ENCODE results near the gene IGSF9. TPM values are rescaled to one million over a fixed set of nuclear protein-coding genes. Genes with fewer than 3 reads are reported as not detected.
A peak's percentile ranks its signal among the peaks of the same experiment; 100 is the strongest.

IGSF9 gene
- total RNA-seq, 1 experiment from 2014 or later, result 21.2 TPM

- H3K27me3 Mint-ChIP-seq (ENCODE audit: insufficient read depth, unreplicated experiment), result no peaks in the 10 kb centered on the region
- no TSS peak for BruUV-seq (replicated peaks)
- peaks cover 10% of the 10 kb centered on the region for H3K9me3 Mint-ChIP-seq (ENCODE audit: unreplicated experiment)
- peaks cover 6% of the 10 kb centered on the region for H3K36me3 Mint-ChIP-seq (ENCODE audit: insufficient read depth, unreplicated experiment)
- H3K27me3 ChIP-seq (replicated peaks; ENCODE audit: control insufficient read depth, insufficient read depth, low read length), result no peaks in the 10 kb centered on the region
- intact Hi-C loops (cut with micrococcal nuclease; ENCODE audit: unreplicated experiment), result loop anchor here (2.0 kb wide), 1 partner anchor 19 kb away; no protein-coding TSS in a partner anchor
- no peaks in the 10 kb centered on the region for H3K36me3 ChIP-seq (ENCODE audit: control insufficient read depth, insufficient read depth, low read length)
- no peak for DNase-seq
- POLR2A ChIA-PET, result interaction anchor here (0.6 to 0.9 kb wide), 3 partner anchors 12 to 515 kb away, joined by 3 read pairs; partner anchors contain the start of gene IGSF9
- H3K9me3 ChIP-seq, result no peaks in the 10 kb centered on the region
- H3K27ac Mint-ChIP-seq (ENCODE audit: unreplicated experiment), result no peak overlapping the region
- CTCF ChIA-PET, result interaction anchor here (0.5 to 1.9 kb wide), 3 partner anchors 12 to 50 kb away, joined by 3 to 8 read pairs (median 7); partner anchors contain the start of gene IGSF9
- no peak overlapping the region for H3K4me3 ChIP-seq (ENCODE audit: low read depth, low read length)
- no peak overlapping the region for H3K4me3 Mint-ChIP-seq (ENCODE audit: unreplicated experiment)
- H3K4me1 ChIP-seq, result peaks cover 41% of the 10 kb centered on the region
- TF ChIP-seq, protein P1, sequence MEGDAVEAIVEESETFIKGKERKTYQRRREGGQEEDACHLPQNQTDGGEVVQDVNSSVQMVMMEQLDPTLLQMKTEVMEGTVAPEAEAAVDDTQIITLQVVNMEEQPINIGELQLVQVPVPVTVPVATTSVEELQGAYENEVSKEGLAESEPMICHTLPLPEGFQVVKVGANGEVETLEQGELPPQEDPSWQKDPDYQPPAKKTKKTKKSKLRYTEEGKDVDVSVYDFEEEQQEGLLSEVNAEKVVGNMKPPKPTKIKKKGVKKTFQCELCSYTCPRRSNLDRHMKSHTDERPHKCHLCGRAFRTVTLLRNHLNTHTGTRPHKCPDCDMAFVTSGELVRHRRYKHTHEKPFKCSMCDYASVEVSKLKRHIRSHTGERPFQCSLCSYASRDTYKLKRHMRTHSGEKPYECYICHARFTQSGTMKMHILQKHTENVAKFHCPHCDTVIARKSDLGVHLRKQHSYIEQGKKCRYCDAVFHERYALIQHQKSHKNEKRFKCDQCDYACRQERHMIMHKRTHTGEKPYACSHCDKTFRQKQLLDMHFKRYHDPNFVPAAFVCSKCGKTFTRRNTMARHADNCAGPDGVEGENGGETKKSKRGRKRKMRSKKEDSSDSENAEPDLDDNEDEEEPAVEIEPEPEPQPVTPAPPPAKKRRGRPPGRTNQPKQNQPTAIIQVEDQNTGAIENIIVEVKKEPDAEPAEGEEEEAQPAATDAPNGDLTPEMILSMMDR (IDR thresholded peaks at IDR 0.05; ENCODE audit: insufficient read depth in 1 of 2, low read depth in 1 of 2, low read length in 1 of 2, severe bottlenecking in 1 of 2, unreplicated experiment in 1 of 2), result no peak
- H3K4me1 Mint-ChIP-seq (ENCODE audit: low read depth, unreplicated experiment), result peaks cover 46% of the 10 kb centered on the region
These were observed 12.4 kb upstream of the IGSF9 start for GRCh38 chr1:159957824-159958268.

DNA sequence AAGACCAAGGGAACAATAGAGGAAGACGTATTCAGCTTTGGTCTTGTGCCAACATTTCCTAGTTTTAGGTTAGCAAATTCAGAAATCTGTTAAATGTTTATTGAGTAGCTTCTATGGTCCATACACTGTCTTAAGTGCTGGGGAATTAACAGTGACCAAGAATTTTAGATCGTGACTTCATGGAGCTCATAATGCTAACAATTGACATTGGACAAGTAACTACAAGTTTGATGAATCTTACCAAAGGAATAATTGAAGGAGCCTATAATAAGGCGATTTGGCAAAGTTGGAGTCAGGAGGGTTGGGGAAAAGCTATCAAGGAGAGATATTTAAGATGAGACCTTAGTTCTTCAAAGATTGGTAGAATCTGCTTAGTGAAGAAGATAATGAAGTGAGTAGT, 10.0 kb upstream of the IGSF9 start:
- Histone ChIP-seq H3K4me3 (ENCODE audit: low read depth, low read length) (no peak overlapping the region), H3K4me1 (peaks cover 45% of the 10 kb centered on the region), H3K27me3 (replicated peaks; ENCODE audit: control insufficient read depth, insufficient read depth, low read length) (no peaks in the 10 kb centered on the region), H3K36me3 (ENCODE audit: control insufficient read depth, insufficient read depth, low read length) (no peaks in the 10 kb centered on the region), H3K9me3 (no peaks in the 10 kb centered on the region)
- intact Hi-C loops (cut with micrococcal nuclease; ENCODE audit: unreplicated experiment), result no loop called here
- H3K27ac Mint-ChIP-seq (ENCODE audit: unreplicated experiment), result no peak overlapping the region
- ChIA-PET CTCF (interaction anchor here (2.0 kb wide), 1 partner anchor 10 kb away, joined by 7 read pairs; the partner anchor contains the start of gene IGSF9), POLR2A (no interaction called here)
- H3K4me1 Mint-ChIP-seq (ENCODE audit: low read depth, unreplicated experiment), result peaks cover 53% of the 10 kb centered on the region
- DNase-seq, result no peak
- H3K4me3 Mint-ChIP-seq (ENCODE audit: unreplicated experiment), result no peak overlapping the region
- TF ChIP-seq, protein P1 (IDR thresholded peaks at IDR 0.05; ENCODE audit: insufficient read depth in 1 of 2, low read depth in 1 of 2, low read length in 1 of 2, severe bottlenecking in 1 of 2, unreplicated experiment in 1 of 2), result no peak
- no peaks in the 10 kb centered on the region for H3K27me3 Mint-ChIP-seq (ENCODE audit: insufficient read depth, unreplicated experiment)
- H3K9me3 Mint-ChIP-seq (ENCODE audit: unreplicated experiment), result no peaks in the 10 kb centered on the region
- BruUV-seq (replicated peaks), result no TSS peak
- no peaks in the 10 kb centered on the region for H3K36me3 Mint-ChIP-seq (ENCODE audit: insufficient read depth, unreplicated experiment)

DNA sequence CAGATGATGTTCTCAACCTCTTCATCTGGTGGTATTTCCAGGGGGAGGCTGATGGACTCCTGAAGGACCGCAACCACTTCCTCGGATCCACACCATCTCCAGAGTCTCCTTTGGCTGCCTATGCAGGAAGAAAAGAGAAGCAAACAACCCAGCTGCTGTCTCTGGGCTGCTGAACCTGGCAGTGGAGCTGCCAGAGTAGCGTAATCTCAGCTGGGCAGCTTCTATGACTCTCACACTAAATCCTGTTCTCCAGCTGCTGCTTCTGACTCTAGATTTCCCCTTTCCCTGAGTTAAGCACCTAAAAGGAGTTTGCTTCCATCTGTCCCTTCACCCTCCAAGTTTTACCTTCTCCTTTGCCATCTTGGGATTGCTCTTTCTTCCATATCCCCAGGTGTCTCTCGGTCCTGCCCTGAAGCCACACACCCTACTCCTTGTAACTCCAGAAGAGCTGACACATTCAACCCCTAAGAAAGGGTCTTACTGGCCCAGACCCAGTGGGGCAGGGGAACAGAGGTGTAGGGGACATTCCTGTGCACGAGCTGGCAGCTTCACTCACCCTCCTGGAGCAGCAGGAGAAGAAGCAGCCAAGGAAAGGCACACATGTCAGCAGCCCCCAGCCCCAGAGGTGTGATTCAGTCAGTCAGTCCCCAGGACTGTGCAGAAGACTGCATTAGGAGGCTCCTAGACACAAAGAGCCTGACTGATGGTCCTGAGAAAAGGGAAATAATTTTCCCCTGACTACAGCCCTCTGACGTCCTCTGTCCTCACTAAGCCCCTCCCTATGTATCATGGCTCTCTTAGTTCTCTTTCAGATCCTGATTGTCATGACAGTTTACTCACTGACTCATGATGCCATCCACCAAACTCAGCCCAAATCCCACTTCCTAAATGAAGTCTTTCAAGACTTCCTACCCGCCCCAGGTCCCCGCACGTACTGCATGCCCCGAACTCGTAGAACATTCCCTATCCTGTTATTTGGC, 8.4 kb upstream of the IGSF9 start, which contains the start of gene SLAMF9:
SLAMF9 (minus strand) TSS at position 702 of the 980 bp plus-strand sequence; CDS start at position 602, 100 bp downstream.
- no peak for DNase-seq
- Mint-ChIP-seq H3K4me1 (ENCODE audit: low read depth, unreplicated experiment) (peaks cover 59% of the 10 kb centered on the region), H3K36me3 (ENCODE audit: insufficient read depth, unreplicated experiment) (no peaks in the 10 kb centered on the region), H3K9me3 (ENCODE audit: unreplicated experiment) (no peaks in the 10 kb centered on the region), H3K27ac (ENCODE audit: unreplicated experiment) (peak within 1 kb of the TSS; percentile 6), H3K27me3 (ENCODE audit: insufficient read depth, unreplicated experiment) (no peaks in the 10 kb centered on the region), H3K4me3 (ENCODE audit: unreplicated experiment) (no peak within 1 kb of the TSS)
- Histone ChIP-seq H3K36me3 (ENCODE audit: control insufficient read depth, insufficient read depth, low read length) (no peaks in the 10 kb centered on the region), H3K27me3 (replicated peaks; ENCODE audit: control insufficient read depth, insufficient read depth, low read length) (no peaks in the 10 kb centered on the region), H3K9me3 (no peaks in the 10 kb centered on the region), H3K4me1 (peaks cover 51% of the 10 kb centered on the region), H3K4me3 (ENCODE audit: low read depth, low read length) (no peak within 1 kb of the TSS)
- intact Hi-C loops (cut with micrococcal nuclease; ENCODE audit: unreplicated experiment), result no loop called here
- POLR2A ChIA-PET, result no interaction called here
- TF ChIP-seq, protein P1 (IDR thresholded peaks at IDR 0.05; ENCODE audit: insufficient read depth in 1 of 2, low read depth in 1 of 2, low read length in 1 of 2, severe bottlenecking in 1 of 2, unreplicated experiment in 1 of 2), result no peak
- BruUV-seq (replicated peaks), result no TSS peak
- CTCF ChIA-PET, result interaction anchor here (1.0 to 2.0 kb wide), 2 partner anchors 8 to 54 kb away, joined by 4 to 7 read pairs; partner anchors contain the start of gene IGSF9

Measured in Caco-2 (cell line).